HG03354 (cell line): Measurements from ENCODE around the gene TUBB6.

Experiments
- ATAC-seq: cut with Tn5 transposase; IDR thresholded peaks from one replicate; pipeline ENCODE4 v1.9.1; 2021; ENCODE audit warnings: mild to moderate bottlenecking; ENCODE audit not compliant: unreplicated experiment, poor library complexity, severe bottlenecking

Gene TUBB6

GRCh38 chr18:12307701-12308385 lies at the start of gene TUBB6:
TSS of gene TUBB6 (plus strand) at chr18:12308241. CDS start at chr18:12308293, 52 bp downstream.
- peak; percentile 69 for ATAC-seq

DNA sequence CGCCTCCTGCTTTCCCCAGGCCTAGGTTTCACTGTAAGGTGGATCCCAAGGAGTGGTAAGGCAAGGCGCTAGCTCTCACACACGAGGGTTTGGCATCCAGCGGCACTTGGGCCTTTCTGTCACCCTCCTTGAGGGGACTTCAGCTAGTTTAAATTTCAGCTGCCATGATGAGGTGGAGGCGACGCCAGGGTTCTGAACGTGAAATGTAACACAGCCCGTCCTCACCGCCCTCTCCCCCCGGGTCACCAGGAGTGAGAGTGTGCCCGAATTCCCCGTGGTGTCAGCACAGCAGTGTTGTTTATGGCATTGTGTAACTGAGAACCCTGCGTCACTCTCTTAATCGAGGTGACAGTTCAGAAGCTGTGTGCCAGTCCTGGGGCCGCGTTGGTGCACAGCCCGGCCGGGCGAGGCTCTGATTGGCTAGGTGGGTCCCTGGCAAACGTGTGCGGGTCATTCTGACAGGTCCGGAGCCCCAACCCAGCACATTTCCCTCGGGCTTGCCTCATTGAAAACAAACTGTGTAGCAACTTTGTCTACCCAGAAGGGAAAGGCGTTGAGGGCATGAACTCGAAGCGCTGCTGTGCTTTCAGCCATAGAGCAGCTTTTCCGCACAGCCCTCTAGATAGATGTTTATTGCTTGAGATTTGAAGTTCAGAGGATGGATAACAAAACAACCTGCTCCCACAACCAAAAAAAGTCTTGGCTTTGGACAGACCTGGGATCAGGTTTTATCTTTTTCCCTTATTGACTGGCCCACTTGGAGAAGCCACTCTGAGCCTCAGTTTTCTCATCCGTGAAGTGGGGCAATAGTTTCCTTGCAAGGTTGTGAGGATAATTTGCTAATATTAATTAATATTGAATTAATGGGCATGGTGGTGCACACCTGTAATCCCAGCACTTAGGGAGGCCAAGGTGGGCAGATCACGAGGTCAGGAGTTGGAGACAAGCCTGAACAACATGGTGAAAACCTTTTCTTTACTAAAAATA lies 49.0 kb upstream of the TUBB6 start:
- ATAC-seq: no peak

GRCh38 chr18:12262748-12263147 lies 45.3 kb upstream of the TUBB6 start:
- ATAC-seq: no peak

DNA sequence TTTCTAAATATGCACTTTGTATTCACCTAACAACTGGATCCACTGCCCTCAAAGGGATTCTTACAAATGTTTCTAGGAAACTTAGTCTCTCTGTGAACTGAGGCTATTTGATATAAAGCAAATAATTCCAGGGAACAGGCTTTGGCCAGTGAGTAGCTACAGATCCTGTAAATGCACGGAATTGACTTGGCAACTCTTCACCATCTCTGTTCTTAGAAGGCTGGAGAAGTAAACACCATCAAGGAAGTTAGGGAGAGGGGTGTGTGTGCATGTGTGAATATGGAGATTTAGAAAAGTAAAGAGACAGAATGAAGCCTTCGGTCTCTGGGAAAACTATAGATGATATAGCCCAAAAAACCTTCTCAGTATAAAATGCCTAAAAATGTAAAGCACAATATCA lies 43.2 kb upstream of the TUBB6 start:
- ATAC-seq: no peak

DNA sequence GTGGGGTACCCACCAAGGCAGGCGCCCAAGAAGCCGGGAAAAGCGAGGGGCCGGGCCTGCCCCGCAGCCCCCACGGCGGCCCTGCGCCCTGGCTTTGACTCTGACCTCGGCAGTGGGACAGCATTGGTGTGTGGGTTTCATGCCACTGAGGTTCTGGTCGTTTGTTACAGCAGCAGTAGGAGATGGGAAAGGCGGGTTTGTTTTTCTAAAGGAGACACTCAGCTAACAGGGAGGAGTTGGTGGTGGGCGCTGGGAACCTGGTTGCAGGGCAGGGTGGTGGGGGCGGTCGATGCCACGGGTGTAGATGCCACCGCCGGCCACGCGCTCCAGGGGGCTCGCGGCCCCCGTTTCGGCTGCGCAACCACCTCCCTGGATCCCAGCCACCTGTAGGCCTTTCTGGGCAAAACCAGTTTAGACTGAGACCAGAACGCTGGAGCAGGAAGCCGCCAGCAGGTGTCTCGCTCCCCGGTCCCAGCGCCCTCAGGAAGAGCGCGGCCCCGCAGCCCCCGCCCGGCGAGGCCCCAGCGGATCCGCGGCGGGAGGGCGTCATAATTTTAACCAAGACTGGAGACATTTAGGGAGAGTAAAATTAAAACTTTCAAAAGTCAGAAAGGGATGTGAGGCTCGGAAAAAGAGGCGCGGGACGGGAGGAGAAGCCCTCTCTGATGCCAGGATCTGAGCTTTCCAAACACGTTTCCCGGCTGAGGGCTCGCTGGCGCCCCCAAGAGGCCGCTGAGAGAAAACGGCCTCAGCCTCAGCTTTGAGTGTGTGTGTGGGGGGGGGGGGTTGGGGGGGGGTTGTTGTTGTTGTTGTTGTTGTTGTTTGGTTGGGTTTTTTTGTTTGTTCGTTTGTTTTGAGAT lies 36.4 kb upstream of the TUBB6 start:
- ATAC-seq: peak; percentile 74

- ATAC-seq: no peak
Measured at GRCh38 chr18:12274793-12275192, 33.2 kb upstream of the TUBB6 start.

- no peak for ATAC-seq
Measured at GRCh38 chr18:12276736-12277554, 31.1 kb upstream of the TUBB6 start.

- ATAC-seq: no peak
Measured at GRCh38 chr18:12278215-12278671, 29.8 kb upstream of the TUBB6 start.

- ATAC-seq: no peak
Measured at GRCh38 chr18:12278741-12279682, 29.0 kb upstream of the TUBB6 start.

DNA sequence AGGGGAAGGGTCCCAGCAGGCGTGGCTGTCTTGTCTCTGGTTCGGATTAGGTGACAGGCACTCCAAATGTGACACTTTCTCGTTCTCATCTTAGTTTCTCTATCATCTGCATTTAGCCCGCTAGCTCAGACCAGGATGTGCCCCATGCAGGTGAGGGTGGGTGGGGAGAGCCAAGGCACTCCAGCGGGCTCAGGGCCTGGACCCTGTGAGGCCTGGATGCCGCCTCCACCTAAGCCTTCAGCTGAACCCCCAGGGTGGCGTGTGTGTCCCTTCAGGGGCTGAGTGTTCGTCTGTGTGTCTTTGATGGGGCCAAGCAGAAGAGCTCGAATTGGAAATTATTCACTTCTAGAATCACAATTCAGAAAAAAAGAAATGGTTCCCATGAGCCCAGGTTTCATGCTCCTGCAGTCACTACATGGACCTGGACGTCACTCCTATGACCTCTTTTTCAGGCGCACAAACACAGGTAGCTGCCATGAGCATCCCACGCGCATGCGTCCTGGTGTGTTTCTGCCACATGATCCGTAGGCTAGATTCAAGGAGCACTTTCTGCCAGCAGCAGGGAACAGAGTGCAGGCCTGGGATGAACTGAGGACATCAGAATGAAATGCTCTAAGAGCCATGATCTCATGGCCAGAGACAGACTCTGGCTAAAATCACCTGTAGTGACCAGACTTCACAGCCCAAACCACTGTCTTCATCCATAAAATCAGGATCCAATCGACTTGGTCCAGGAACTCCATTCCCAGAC lies 28.1 kb upstream of the TUBB6 start:
- ATAC-seq: no peak

DNA sequence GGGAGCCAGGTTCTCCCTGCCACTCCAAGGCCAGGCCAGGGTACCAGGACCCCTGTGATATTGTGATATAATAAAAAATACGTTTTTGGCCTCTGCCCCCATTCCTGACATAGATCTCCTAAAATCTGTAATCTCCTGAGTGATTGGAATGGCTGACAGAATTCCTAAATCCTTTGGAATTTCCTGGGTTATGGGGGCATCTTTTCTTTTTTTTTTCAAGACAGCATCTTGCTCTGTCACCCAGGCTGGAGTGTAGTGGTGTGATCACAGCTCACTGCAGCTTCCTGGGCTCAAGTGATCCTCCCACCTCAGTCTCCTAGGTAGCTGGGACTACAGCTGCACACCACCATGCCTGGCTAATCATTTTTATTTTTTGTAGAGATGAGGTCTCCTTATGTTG lies 26.2 kb upstream of the TUBB6 start:
- ATAC-seq: no peak

GRCh38 chr18:12282442-12283039 lies 25.5 kb upstream of the TUBB6 start:
- no peak for ATAC-seq

DNA sequence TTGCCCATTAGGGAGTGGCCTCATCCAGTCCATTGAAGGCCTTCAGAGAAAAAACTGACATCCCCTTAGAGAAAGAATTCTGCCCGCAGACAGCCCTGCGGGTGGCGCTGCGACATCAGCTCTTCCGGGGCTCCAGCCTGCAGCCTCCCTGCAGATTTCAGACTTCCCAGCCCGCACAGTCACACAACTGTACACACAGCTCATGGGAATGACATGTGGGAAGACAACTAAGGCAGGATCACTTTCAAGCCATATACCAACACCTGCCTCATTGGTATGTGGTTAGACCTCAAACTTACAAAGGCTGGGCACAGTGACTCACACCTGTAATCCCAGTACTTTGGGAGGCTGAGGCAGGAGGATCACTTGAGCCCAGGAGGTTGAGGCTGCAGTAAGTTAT lies 24.8 kb upstream of the TUBB6 start:
- ATAC-seq: no peak

DNA sequence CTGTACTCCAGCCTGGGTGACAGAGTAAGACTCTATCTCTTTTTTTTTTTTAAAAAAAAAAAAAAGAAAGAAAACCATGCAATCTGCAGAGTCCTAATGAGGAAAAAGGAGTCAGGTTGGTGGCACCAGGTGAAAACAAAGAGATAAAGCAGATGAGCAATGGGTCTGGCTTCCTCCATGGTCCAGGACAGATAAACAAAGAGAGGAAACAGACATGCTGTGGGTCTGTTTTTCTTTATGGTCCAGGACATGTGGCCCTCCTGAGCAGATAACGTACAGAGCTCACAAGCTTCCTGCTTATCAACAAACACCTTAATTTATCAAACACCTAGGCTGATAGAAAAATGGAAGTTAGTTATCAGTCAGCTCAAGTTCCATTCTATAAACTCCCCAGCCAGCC lies 24.4 kb upstream of the TUBB6 start:
- no peak for ATAC-seq

- ATAC-seq: no peak
Measured at GRCh38 chr18:12287131-12287681, 20.8 kb upstream of the TUBB6 start.

DNA sequence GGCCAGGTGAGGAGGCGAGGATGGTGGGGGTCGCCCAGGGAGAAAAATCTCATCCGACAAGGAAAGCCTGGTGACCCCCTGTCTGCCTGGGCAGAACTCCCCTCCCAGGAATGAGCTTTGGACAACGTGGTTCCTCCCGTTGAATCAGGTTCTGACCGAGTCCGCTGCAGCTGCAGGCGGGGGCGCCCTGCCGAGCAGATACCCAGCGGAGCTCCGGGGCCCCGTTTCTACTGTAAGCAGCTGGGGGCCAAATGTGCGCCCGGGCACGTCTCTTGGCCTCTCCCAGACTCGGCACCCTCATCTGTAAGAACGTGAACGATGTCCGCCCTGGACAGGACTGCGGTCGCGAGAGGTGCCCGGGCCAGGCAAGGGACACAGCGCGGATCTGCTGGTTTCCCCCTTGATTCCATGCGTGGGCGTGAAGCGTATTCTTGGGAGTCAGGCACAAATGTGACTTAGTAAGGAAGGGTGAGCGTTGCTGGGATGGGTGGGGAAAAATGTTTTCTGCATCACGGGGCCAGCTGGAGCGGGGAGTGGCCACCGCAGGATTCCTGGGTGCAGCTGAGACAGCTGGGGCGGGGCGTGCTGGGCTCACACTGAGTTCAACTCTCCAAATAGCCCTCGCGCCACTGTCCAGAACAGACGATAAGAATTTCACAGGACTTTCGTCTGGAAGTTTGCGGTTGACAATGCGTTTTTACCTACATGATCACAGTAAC lies 20.2 kb upstream of the TUBB6 start:
- ATAC-seq: no peak
